DMS153 treated with DMSO at 0.1 percent for 48 hours (cell line): Measurements from ENCODE around the gene MRPL10.

ENCODE experiments used
- DNase-seq: peaks from one replicate; lab custom pipeline; 2025; ENCODE audit not compliant: unreplicated experiment; lab: John Stamatoyannopoulos, UW

Gene MRPL10

GRCh38 chr17:47831003-47831933 lies at the start of gene MRPL10, which contains the start of gene LRRC46:
MRPL10 (minus strand) TSS chr17:47831541; CDS start chr17:47831511, 30 bp downstream.
LRRC46 (plus strand) TSS chr17:47831670; CDS start chr17:47831990, 320 bp downstream.
- DNase-seq = peak; percentile 90

- no peak for DNase-seq
Measured at GRCh38 chr17:47879776-47880454, 48.6 kb upstream of the MRPL10 start.

GRCh38 chr17:47879028-47879585 lies 47.8 kb upstream of the MRPL10 start:
- no peak for DNase-seq

- no peak for DNase-seq
Measured at GRCh38 chr17:47878203-47879027, 47.1 kb upstream of the MRPL10 start.

GRCh38 chr17:47877368-47878034 lies 46.2 kb upstream of the MRPL10 start:
- DNase-seq = no peak

- DNase-seq = no peak
Measured at GRCh38 chr17:47875011-47875985, 44.0 kb upstream of the MRPL10 start.

GRCh38 chr17:47873200-47874090 lies 42.1 kb upstream of the MRPL10 start:
- DNase-seq = no peak

GRCh38 chr17:47872651-47873161 lies 41.4 kb upstream of the MRPL10 start:
- no peak for DNase-seq

GRCh38 chr17:47872019-47872650 lies 40.8 kb upstream of the MRPL10 start:
- no peak for DNase-seq

GRCh38 chr17:47871048-47871447 lies 39.7 kb upstream of the MRPL10 start:
- no peak for DNase-seq

- no peak for DNase-seq
Measured at GRCh38 chr17:47870056-47870455, 38.7 kb upstream of the MRPL10 start.

GRCh38 chr17:47869114-47869513 lies 37.8 kb upstream of the MRPL10 start:
- DNase-seq = no peak

- DNase-seq = no peak
Measured at GRCh38 chr17:47867813-47868533, 36.6 kb upstream of the MRPL10 start.

GRCh38 chr17:47866941-47867340 lies 35.6 kb upstream of the MRPL10 start:
- DNase-seq = no peak

GRCh38 chr17:47864791-47865216 lies 33.5 kb upstream of the MRPL10 start:
- DNase-seq = no peak

- DNase-seq = no peak
Measured at GRCh38 chr17:47862621-47863440, 31.5 kb upstream of the MRPL10 start.
